ENCODE results near the gene UBE2C. TPM values are rescaled to one million over a fixed set of nuclear protein-coding genes. Genes with fewer than 3 reads are reported as not detected.

The UBE2C gene
- total RNA-seq, 1 experiment from 2014 or later, result 249 TPM

- no peak for TF ChIP-seq USF1 (CRISPR knock-in tag; IDR thresholded peaks at IDR 0.05)
- no peak for TF ChIP-seq ATF6 (CRISPR knock-in tag; IDR thresholded peaks at IDR 0.05)
These were observed 2.1 kb upstream of the UBE2C start (continued) for GRCh38 chr20:45810191-45810970.

- POLR2A ChIA-PET, result interaction anchor here (0.8 to 1.4 kb wide), 3 partner anchors 14 to 121 kb away, joined by 3 read pairs; partner anchors contain the start of genes PCIF1 and PLTP
These were observed 529 bp downstream of the UBE2C start for GRCh38 chr20:45813006-45813340.

GRCh38 chr20:45813489-45813888 lies 1.0 kb downstream of the UBE2C start:
- DNase-seq (ENCODE audit: low spot score) (no peak), ATAC-seq (no peak)
- POLR2A ChIA-PET, result interaction anchor here (0.8 to 1.4 kb wide), 2 partner anchors 98 to 121 kb away, joined by 3 read pairs; partner anchors contain the start of genes PCIF1 and PLTP
- CTCF ChIA-PET, result interaction anchor here (1.2 to 2.6 kb wide), 4 partner anchors 11 to 156 kb away, joined by 3 to 13 read pairs (median 6); partner anchors contain the start of genes CTSA and NEURL2
- peaks cover 60% of the 10 kb centered on the region for H3K36me3 Mint-ChIP-seq
- peaks cover 24% of the 10 kb centered on the region for H3K4me1 Mint-ChIP-seq
- no peaks in the 10 kb centered on the region for H3K27me3 Mint-ChIP-seq (ENCODE audit: low read depth)
- peak overlapping the region; percentile 99 for H3K4me3 Mint-ChIP-seq
- H3K9me3 Mint-ChIP-seq, result no peaks in the 10 kb centered on the region
- no peak for TF ChIP-seq ZNF317 (CRISPR knock-in tag; IDR thresholded peaks at IDR 0.05; ENCODE audit: borderline replicate concordance, low read depth)
- no peak for TF ChIP-seq ZNF532 (CRISPR knock-in tag; IDR thresholded peaks at IDR 0.05; ENCODE audit: borderline replicate concordance)
- TF ChIP-seq SMAD4 (CRISPR knock-in tag; IDR thresholded peaks at IDR 0.05), result no peak
- no peak for TF ChIP-seq SMAD3 (CRISPR knock-in tag; IDR thresholded peaks at IDR 0.05; ENCODE audit: borderline replicate concordance)
- TF ChIP-seq ZBTB21 (CRISPR knock-in tag; IDR thresholded peaks at IDR 0.05; ENCODE audit: borderline replicate concordance), result no peak
- TF ChIP-seq USF1 (CRISPR knock-in tag; IDR thresholded peaks at IDR 0.05), result no peak
- no peak for TF ChIP-seq ATF3 (CRISPR knock-in tag; conservative IDR thresholded peaks at IDR 0.05)
- no peak for TF ChIP-seq IRF2 (CRISPR knock-in tag; IDR thresholded peaks at IDR 0.05; ENCODE audit: borderline replicate concordance, low read depth)
- TF ChIP-seq JUN (CRISPR knock-in tag; IDR thresholded peaks at IDR 0.05), result no peak
- TF ChIP-seq CREB1 (CRISPR knock-in tag; IDR thresholded peaks at IDR 0.05), result no peak
- no peak for TF ChIP-seq TP53 (CRISPR knock-in tag; IDR thresholded peaks at IDR 0.05)
- no peak for TF ChIP-seq MLX (CRISPR knock-in tag; IDR thresholded peaks at IDR 0.05)
- TF ChIP-seq STAT6 (CRISPR knock-in tag; conservative IDR thresholded peaks at IDR 0.05; ENCODE audit: low read depth), result no peak
- TF ChIP-seq NR1H2 (CRISPR knock-in tag; IDR thresholded peaks at IDR 0.05), result no peak
- no peak for TF ChIP-seq ZNF423 (CRISPR knock-in tag; IDR thresholded peaks at IDR 0.05)
- TF ChIP-seq KAT7 (CRISPR knock-in tag; IDR thresholded peaks at IDR 0.05; ENCODE audit: borderline replicate concordance), result no peak
- TF ChIP-seq RORB (CRISPR knock-in tag; IDR thresholded peaks at IDR 0.05), result no peak
- H3K27ac Mint-ChIP-seq, result peak overlapping the region; percentile 85; the same call in 1 of the 2 replicates

More at GRCh38 chr20:45813006-45813340, 529 bp downstream of the UBE2C start:
- Mint-ChIP-seq H3K27ac (peak overlapping the region; percentile 85), H3K4me3 (peak overlapping the region; percentile 99), H3K9me3 (no peaks in the 10 kb centered on the region), H3K36me3 (peaks cover 62% of the 10 kb centered on the region), H3K27me3 (ENCODE audit: low read depth) (no peaks in the 10 kb centered on the region), H3K4me1 (peaks cover 24% of the 10 kb centered on the region)
- CTCF ChIA-PET, result interaction anchor here (0.6 to 2.6 kb wide), 5 partner anchors 11 to 157 kb away, joined by 3 to 13 read pairs (median 4); partner anchors contain the start of genes CTSA and NEURL2
- ATAC-seq (peak; percentile 1; the same call in 1 of the 2 replicates), DNase-seq (ENCODE audit: low spot score) (no peak)
- TF ChIP-seq ETV6 (CRISPR knock-in tag; IDR thresholded peaks at IDR 0.05), result 0 out of 2 replicates have a peak, but pooled peaks have one; percentile 41
- TF ChIP-seq ZNF219 (CRISPR knock-in tag; IDR thresholded peaks at IDR 0.05; ENCODE audit: borderline replicate concordance), result no peak
